ENCODE data around the gene CYLD.

The CYLD gene

DNA sequence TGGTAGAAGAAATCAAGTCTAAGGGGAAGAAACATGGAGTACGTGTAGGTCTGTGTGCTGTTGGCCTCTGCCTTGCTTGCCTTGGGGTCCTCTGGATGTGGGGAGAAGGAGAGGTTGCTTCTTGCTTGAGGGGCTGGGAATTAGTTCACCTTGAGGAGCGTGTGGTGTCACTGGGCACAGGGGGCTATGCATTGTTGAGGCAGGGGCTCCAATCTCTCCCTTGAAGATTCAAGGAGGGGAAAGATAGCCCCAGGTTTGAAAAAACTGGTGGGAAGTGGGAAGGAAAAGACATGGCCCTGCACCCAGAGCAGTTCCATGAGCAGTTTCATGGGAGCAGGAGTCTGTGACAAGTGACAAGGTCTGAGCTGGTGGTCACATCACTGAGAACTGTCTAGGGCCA, 103.4 kb downstream of the CYLD start:
- TF ChIP-seq CREB1 (IDR thresholded peaks at IDR 0.05; ENCODE audit: low read depth) (no peak), TEAD4 (IDR thresholded peaks at IDR 0.05) (no peak), REST (IDR thresholded peaks at IDR 0.05; ENCODE audit: low read depth) (no peak), EGR1 (IDR thresholded peaks at IDR 0.05) (no peak)

- no peak for TF ChIP-seq TCF12 (IDR thresholded peaks at IDR 0.05; ENCODE audit: low read depth)
- no peak for TF ChIP-seq MAX (IDR thresholded peaks at IDR 0.05)
- TF ChIP-seq CREB1 (IDR thresholded peaks at IDR 0.05; ENCODE audit: low read depth), result no peak
- no peak for TF ChIP-seq RAD21 (IDR thresholded peaks at IDR 0.05; ENCODE audit: low read depth)
- TF ChIP-seq FOXM1 (IDR thresholded peaks at IDR 0.05; ENCODE audit: borderline replicate concordance, low read depth), result no peak
- no peak for TF ChIP-seq EGR1 (IDR thresholded peaks at IDR 0.05)
- no peak for TF ChIP-seq YY1 (IDR thresholded peaks at IDR 0.05; ENCODE audit: low read depth)
- no peak for TF ChIP-seq TEAD4 (IDR thresholded peaks at IDR 0.05)
- TF ChIP-seq USF1 (IDR thresholded peaks at IDR 0.05), result no peak
- TF ChIP-seq EP300 (IDR thresholded peaks at IDR 0.05; ENCODE audit: borderline replicate concordance), result no peak
- no peak for TF ChIP-seq ZBTB7A (IDR thresholded peaks at IDR 0.05; ENCODE audit: low read depth)
- TF ChIP-seq REST (IDR thresholded peaks at IDR 0.05; ENCODE audit: low read depth), result no peak
- no peak for TF ChIP-seq TAF1 (IDR thresholded peaks at IDR 0.05; ENCODE audit: low read depth)
Measured at GRCh38 chr16:50846511-50846910, 104.6 kb downstream of the CYLD start.

DNA sequence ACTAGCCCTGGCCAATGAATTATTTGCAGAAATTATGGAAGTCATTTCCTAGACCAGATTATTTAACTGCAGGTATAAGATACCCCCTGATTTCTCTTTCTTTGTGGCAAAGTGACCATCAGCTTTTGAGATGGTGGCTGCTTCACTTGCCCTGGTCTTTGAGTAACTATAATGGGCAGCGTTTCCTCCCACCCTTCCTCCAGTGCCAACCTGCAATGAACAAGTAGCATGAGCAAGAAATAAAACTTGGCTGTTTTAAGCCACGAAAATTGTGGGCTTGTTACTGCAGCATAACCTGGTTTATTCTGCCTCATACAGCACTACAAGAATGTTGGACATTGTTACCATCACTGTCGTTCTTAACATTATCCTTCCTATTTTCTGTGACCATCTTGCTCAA, 105.3 kb downstream of the CYLD start:
- TF ChIP-seq FOXM1 (IDR thresholded peaks at IDR 0.05; ENCODE audit: borderline replicate concordance, low read depth) (no peak), RAD21 (IDR thresholded peaks at IDR 0.05; ENCODE audit: low read depth) (no peak), YY1 (IDR thresholded peaks at IDR 0.05; ENCODE audit: low read depth) (no peak)

DNA sequence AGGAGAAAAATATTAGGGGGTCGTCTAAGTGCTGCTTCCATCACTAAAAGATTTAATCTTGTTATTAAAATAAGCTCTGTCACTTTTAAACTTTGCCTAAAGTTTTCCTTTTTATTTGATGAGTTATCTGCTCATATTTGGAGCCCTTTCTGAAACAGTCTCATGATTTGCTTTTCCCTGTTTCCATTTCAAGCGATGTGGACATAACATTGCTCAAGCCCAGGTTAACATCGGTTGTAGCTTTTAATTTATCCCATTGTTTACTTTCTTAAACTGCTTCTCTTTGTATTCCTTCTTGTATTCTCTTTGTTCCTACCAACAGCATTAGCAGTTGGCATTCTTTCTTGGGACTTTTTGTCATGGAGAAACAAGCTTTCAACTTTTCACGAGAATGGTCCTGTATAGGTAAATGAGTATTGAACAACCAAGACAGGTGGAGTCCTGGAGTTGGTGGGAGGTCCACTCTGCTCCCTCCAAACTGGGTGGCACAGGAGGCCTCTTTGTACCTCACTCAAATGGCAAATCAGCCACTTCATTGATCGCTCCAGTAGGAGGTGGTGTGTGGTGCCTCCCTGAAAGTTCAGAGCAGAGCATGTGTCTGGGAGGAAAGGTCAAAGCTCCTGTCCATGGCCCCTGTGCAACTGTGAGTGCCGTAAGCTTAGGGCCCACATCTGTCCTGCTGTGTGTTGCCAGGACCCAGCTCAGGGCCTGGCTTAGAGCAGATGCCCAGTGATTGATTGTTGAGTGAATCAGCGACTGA, 107.0 kb downstream of the CYLD start:
- no peak for TF ChIP-seq YY1 (IDR thresholded peaks at IDR 0.05; ENCODE audit: low read depth)
- no peak for TF ChIP-seq NFIC (IDR thresholded peaks at IDR 0.05)
